G401 (cell line): ENCODE results near the gene ZNF133. TPM values are rescaled to one million over a fixed set of nuclear protein-coding genes. Genes with fewer than 3 reads are reported as not detected.

Experiments
- DNase-seq: peaks from one replicate; pipeline ENCODE4 v3.0.0-alpha.2; 2015; ENCODE audit warnings: low spot score
- in situ Hi-C: cut with HindIII; loops from 2 replicates; pipeline ENCODE4 v1.10.0; 2016; ENCODE audit warnings: low sequenced_read_pairs, mixed read lengths
- total RNA-seq: library from RNA; depleted of rRNA; stranded (reverse); fragments of >200 nt; shearing (Covaris generic); gene quantifications from 2 replicates; pipeline ENCODE4 v1.2.3, GENCODE V29; 2014

Gene ZNF133
- total RNA-seq, 1 experiment from 2014 or later, result 23.2 TPM

- in situ Hi-C loops, result no loop called here
- peak; percentile 47 for DNase-seq
These were observed 11.5 kb upstream of the ZNF133 start for GRCh38 chr20:18276821-18277220.

- in situ Hi-C loops, result no loop called here
- no peak for DNase-seq
These were observed 9.1 kb upstream of the ZNF133 start for GRCh38 chr20:18279242-18279641.

- in situ Hi-C loops, result no loop called here
- DNase-seq, result no peak
These were observed 3.4 kb upstream of the ZNF133 start for GRCh38 chr20:18284805-18285533.

GRCh38 chr20:18287546-18287914, 797 bp upstream of the ZNF133 start:
- in situ Hi-C loops, result no loop called here
- DNase-seq, result no peak

GRCh38 chr20:18288749-18289267, 481 bp downstream of the ZNF133 start:
- peak; percentile 37 for DNase-seq
- in situ Hi-C loops, result no loop called here

GRCh38 chr20:18289306-18289705, 979 bp downstream of the ZNF133 start:
- in situ Hi-C loops, result no loop called here
- peak; percentile 2 for DNase-seq

- in situ Hi-C loops, result no loop called here
- DNase-seq, result no peak
These were observed 11.0 kb downstream of the ZNF133 start for GRCh38 chr20:18299364-18299763.

- in situ Hi-C loops, result no loop called here
- DNase-seq, result no peak
These were observed 16.3 kb downstream of the ZNF133 start for GRCh38 chr20:18304618-18305017.

- in situ Hi-C loops, result no loop called here
- no peak for DNase-seq
These were observed 19.0 kb downstream of the ZNF133 start for GRCh38 chr20:18307301-18307700.

GRCh38 chr20:18310051-18310450, 21.7 kb downstream of the ZNF133 start:
- in situ Hi-C loops, result no loop called here
- DNase-seq, result no peak

GRCh38 chr20:18310592-18310991, 22.3 kb downstream of the ZNF133 start:
- in situ Hi-C loops, result no loop called here
- DNase-seq, result no peak

GRCh38 chr20:18312723-18313122, 24.4 kb downstream of the ZNF133 start:
- in situ Hi-C loops, result no loop called here
- DNase-seq, result no peak

- in situ Hi-C loops, result no loop called here
- no peak for DNase-seq
These were observed 25.1 kb downstream of the ZNF133 start for GRCh38 chr20:18313411-18313810.

- no peak for DNase-seq
- in situ Hi-C loops, result no loop called here
These were observed 26.6 kb downstream of the ZNF133 start for GRCh38 chr20:18314786-18315406.

- DNase-seq, result no peak
- in situ Hi-C loops, result no loop called here
These were observed 27.8 kb downstream of the ZNF133 start for GRCh38 chr20:18316166-18316565.

- in situ Hi-C loops, result no loop called here
- no peak for DNase-seq
These were observed 33.0 kb downstream of the ZNF133 start for GRCh38 chr20:18321316-18321715.

- in situ Hi-C loops, result no loop called here
- no peak for DNase-seq
These were observed 33.9 kb downstream of the ZNF133 start for GRCh38 chr20:18321976-18322950.

GRCh38 chr20:18323705-18324104, 35.4 kb downstream of the ZNF133 start:
- in situ Hi-C loops, result no loop called here
- DNase-seq, result no peak

- in situ Hi-C loops, result no loop called here
- no peak for DNase-seq
These were observed 36.3 kb downstream of the ZNF133 start for GRCh38 chr20:18324596-18325089.

- DNase-seq, result no peak
- in situ Hi-C loops, result no loop called here
These were observed 38.7 kb downstream of the ZNF133 start for GRCh38 chr20:18326990-18327389.
